ENCODE measurements around the gene COX19.

COX19 gene

GRCh38 chr7:918441-919113 lies 56.8 kb downstream of the COX19 start:
- ChIA-PET POLR2A (no interaction called here), CTCF (no interaction called here)
- no peak for TF ChIP-seq FOXA1 (IDR thresholded peaks at IDR 0.05)
- TF ChIP-seq SUZ12 (IDR thresholded peaks at IDR 0.05), result no peak
- no peak for DNase-seq (ENCODE audit: extremely low spot score)

- TF ChIP-seq NFRKB (IDR thresholded peaks at IDR 0.05), result no peak
- TF ChIP-seq FOXK2 (IDR thresholded peaks at IDR 0.05), result no peak
- TF ChIP-seq TARDBP (IDR thresholded peaks at IDR 0.05), result no peak
- TF ChIP-seq PKNOX1 (IDR thresholded peaks at IDR 0.05), result no peak
- no peak for TF ChIP-seq ZNF384 (IDR thresholded peaks at IDR 0.05)
- TF ChIP-seq FOXA1 (IDR thresholded peaks at IDR 0.05), result no peak
- no peak for TF ChIP-seq ELF4 (IDR thresholded peaks at IDR 0.05)
- no peak for TF ChIP-seq BHLHE40 (IDR thresholded peaks at IDR 0.05; ENCODE audit: borderline replicate concordance)
- no peak for TF ChIP-seq ARNT (IDR thresholded peaks at IDR 0.05)
- ChIA-PET CTCF (no interaction called here), POLR2A (no interaction called here)
- DNase-seq (ENCODE audit: extremely low spot score), result no peak
Measured at GRCh38 chr7:918118-918425, 57.3 kb downstream of the COX19 start.

- POLR2A ChIA-PET, result no interaction called here
- CTCF ChIA-PET, result no interaction called here
- TF ChIP-seq SUZ12 (IDR thresholded peaks at IDR 0.05), result no peak
- TF ChIP-seq TARDBP (IDR thresholded peaks at IDR 0.05), result no peak
- no peak for TF ChIP-seq ELF4 (IDR thresholded peaks at IDR 0.05)
- TF ChIP-seq CTBP1 (IDR thresholded peaks at IDR 0.05; ENCODE audit: borderline replicate concordance), result no peak
- TF ChIP-seq FOXK2 (IDR thresholded peaks at IDR 0.05), result no peak
- no peak for TF ChIP-seq SP1 (IDR thresholded peaks at IDR 0.05)
- TF ChIP-seq HDGF (IDR thresholded peaks at IDR 0.05; ENCODE audit: borderline replicate concordance), result no peak
- TF ChIP-seq ARNT (IDR thresholded peaks at IDR 0.05), result no peak
- no peak for TF ChIP-seq ZNF384 (IDR thresholded peaks at IDR 0.05)
- TF ChIP-seq BHLHE40 (IDR thresholded peaks at IDR 0.05; ENCODE audit: borderline replicate concordance), result no peak
Measured at GRCh38 chr7:917255-918117, 57.9 kb downstream of the COX19 start.

GRCh38 chr7:916291-916941 lies 58.9 kb downstream of the COX19 start:
- CTCF ChIA-PET, result no interaction called here
- POLR2A ChIA-PET, result no interaction called here
- DNase-seq (ENCODE audit: extremely low spot score), result no peak
- TF ChIP-seq HDGF (IDR thresholded peaks at IDR 0.05; ENCODE audit: borderline replicate concordance), result no peak
- no peak for TF ChIP-seq ELF4 (IDR thresholded peaks at IDR 0.05)
- TF ChIP-seq L3MBTL2 (conservative IDR thresholded peaks at IDR 0.05), result no peak
- TF ChIP-seq SP1 (IDR thresholded peaks at IDR 0.05), result no peak
- no peak for TF ChIP-seq CTBP1 (IDR thresholded peaks at IDR 0.05; ENCODE audit: borderline replicate concordance)
- TF ChIP-seq SUZ12 (IDR thresholded peaks at IDR 0.05), result no peak
- no peak for TF ChIP-seq FOXA1 (IDR thresholded peaks at IDR 0.05)
- no peak for TF ChIP-seq ZNF384 (IDR thresholded peaks at IDR 0.05)
- no peak for TF ChIP-seq FOXK2 (IDR thresholded peaks at IDR 0.05)
- no peak for TF ChIP-seq FOXM1 (IDR thresholded peaks at IDR 0.05; ENCODE audit: borderline replicate concordance)
- no peak for TF ChIP-seq ARNT (IDR thresholded peaks at IDR 0.05)

More at GRCh38 chr7:917255-918117, 57.9 kb downstream of the COX19 start:
- DNase-seq (ENCODE audit: extremely low spot score), result no peak

Data from HEK293T (cell line).